ENCODE results near the gene SLC5A6.
A peak's percentile ranks its signal among the peaks of the same experiment; 100 is the strongest.
"Not testable (repeated sequence)": the region's sequence is repeated elsewhere in the genome, so short reads cannot be mapped to it uniquely, and the experiment has no call there.

SLC5A6 gene

GRCh38 chr2:27206346-27206745, 5.7 kb downstream of the SLC5A6 start:
- FAIRE-seq (no peak), DNase-seq (ENCODE audit: low spot score) (no peak)

GRCh38 chr2:27205206-27205605, 6.9 kb downstream of the SLC5A6 start:
- DNase-seq (ENCODE audit: low spot score) (no peak), FAIRE-seq (no peak)

- FAIRE-seq (no peak), DNase-seq (ENCODE audit: low spot score) (no peak)
Measured at GRCh38 chr2:27204566-27204965, 7.5 kb downstream of the SLC5A6 start.

GRCh38 chr2:27203741-27204140, 8.3 kb downstream of the SLC5A6 start:
- FAIRE-seq: no peak
- no peak for DNase-seq (ENCODE audit: low spot score)

- no peak for DNase-seq (ENCODE audit: low spot score)
Measured at GRCh38 chr2:27202854-27203253, 9.2 kb downstream of the SLC5A6 start.

GRCh38 chr2:27201675-27202074, 10.4 kb downstream of the SLC5A6 start:
- no peak for FAIRE-seq
- no peak for DNase-seq (ENCODE audit: low spot score)

More at GRCh38 chr2:27202854-27203253, 9.2 kb downstream of the SLC5A6 start:
- no peak for FAIRE-seq

GRCh38 chr2:27199241-27199640, 12.8 kb downstream of the SLC5A6 start:
- FAIRE-seq: no peak
- no peak for DNase-seq (ENCODE audit: low spot score)

GRCh38 chr2:27198627-27199026, 13.4 kb downstream of the SLC5A6 start:
- FAIRE-seq: no peak
- no peak for DNase-seq (ENCODE audit: low spot score)

GRCh38 chr2:27198068-27198467, 14.0 kb downstream of the SLC5A6 start:
- DNase-seq (ENCODE audit: low spot score); FAIRE-seq: not testable (repeated sequence)

GRCh38 chr2:27195799-27196198, 16.3 kb downstream of the SLC5A6 start:
- not testable (repeated sequence) for DNase-seq (ENCODE audit: low spot score); FAIRE-seq

GRCh38 chr2:27194538-27195354, 17.3 kb downstream of the SLC5A6 start:
- DNase-seq (ENCODE audit: low spot score) (no peak), FAIRE-seq (peak; percentile 8)

- peak; percentile 33 for DNase-seq (ENCODE audit: low spot score)
- no peak for FAIRE-seq
Measured at GRCh38 chr2:27191070-27191829, 20.8 kb downstream of the SLC5A6 start.

GRCh38 chr2:27189989-27190388, 22.1 kb downstream of the SLC5A6 start:
- FAIRE-seq (no peak), DNase-seq (ENCODE audit: low spot score) (no peak)

GRCh38 chr2:27186613-27187345, 25.3 kb downstream of the SLC5A6 start:
- DNase-seq (ENCODE audit: low spot score): no peak
- FAIRE-seq: no peak

- DNase-seq (ENCODE audit: low spot score) (no peak), FAIRE-seq (no peak)
Measured at GRCh38 chr2:27185331-27186026, 26.6 kb downstream of the SLC5A6 start.

GRCh38 chr2:27184115-27184514, 28.0 kb downstream of the SLC5A6 start:
- DNase-seq (ENCODE audit: low spot score): no peak
- FAIRE-seq: no peak

- no peak for FAIRE-seq
- no peak for DNase-seq (ENCODE audit: low spot score)
Measured at GRCh38 chr2:27182346-27182745, 29.7 kb downstream of the SLC5A6 start.

GRCh38 chr2:27179344-27180000, 32.6 kb downstream of the SLC5A6 start:
- FAIRE-seq (no peak), DNase-seq (ENCODE audit: low spot score) (no peak)

GRCh38 chr2:27178469-27178868, 33.6 kb downstream of the SLC5A6 start:
- FAIRE-seq (no peak), DNase-seq (ENCODE audit: low spot score) (no peak)

- FAIRE-seq (no peak), DNase-seq (ENCODE audit: low spot score) (no peak)
Measured at GRCh38 chr2:27177441-27178351, 34.4 kb downstream of the SLC5A6 start.
